IMR-90 (cell line): ENCODE results near the gene SSTR4. TPM values are rescaled to one million over a fixed set of nuclear protein-coding genes. Genes with fewer than 3 reads are reported as not detected.

ENCODE experiments used
- ATAC-seq: fragments of 200-7000 bp; cut with Tn5 transposase; 2 replicates; pipeline ENCODE4 v1.9.1; 2020; ENCODE audit warnings: low read depth, mild to moderate bottlenecking, moderate library complexity
- BruUV-seq: library from RNA; stranded (reverse); fragments of 400-500 nt; replicated peaks from 2 replicates; lab custom pipeline; 2021; lab: Mats Ljungman, UMichigan
- CTCF ChIA-PET: fragments of 300-600 bp; formaldehyde crosslinking; extraction: SDS; loops from one replicate; lab custom pipeline; 2021; ENCODE audit warnings: antibody characterized with exemption; lab: Yijun Ruan, JAX
- POLR2A ChIA-PET: fragments of 300-600 bp; sonication (Branson Sonifier 250); formaldehyde crosslinking; loops from one replicate; lab custom pipeline; 2022; ENCODE audit warnings: antibody characterized with exemption; ENCODE audit not compliant: unreplicated experiment; lab: Charles Lee
- DNase-seq: peaks from one replicate; pipeline ENCODE4 v3.0.0; 2013
- H2AFZ ChIP-seq: replicated peaks from 2 replicates; pipeline ENCODE3; 2013; ENCODE audit warnings: low read length, mild to moderate bottlenecking; ENCODE audit not compliant: poor library complexity
- H2AK5ac ChIP-seq: 2 replicates; pipeline ENCODE4 v1.6.1; 2013; ENCODE audit warnings: low read depth, low read length, inconsistent platforms
- H2AK9ac ChIP-seq: replicated peaks from 2 replicates; pipeline ENCODE3; 2013; ENCODE audit warnings: mild to moderate bottlenecking, low read depth, low read length, moderate library complexity; ENCODE audit not compliant: poor library complexity
- H2BK120ac ChIP-seq: 2 replicates; pipeline ENCODE4 v1.6.1; 2013; ENCODE audit warnings: low read depth, low read length, inconsistent platforms
- H2BK15ac ChIP-seq: 3 replicates; pipeline ENCODE4 v1.6.1; 2013; ENCODE audit warnings: low read depth, low read length, inconsistent platforms
- H2BK20ac ChIP-seq: 2 replicates; pipeline ENCODE4 v1.6.1; 2013; ENCODE audit warnings: low read depth, mild to moderate bottlenecking, inconsistent platforms, low read length, moderate library complexity
- H2BK5ac ChIP-seq: 2 replicates; pipeline ENCODE4 v1.6.1; 2013; ENCODE audit warnings: mild to moderate bottlenecking, low read depth, low read length, inconsistent platforms; ENCODE audit not compliant: poor library complexity, severe bottlenecking
- H3K14ac ChIP-seq: replicated peaks from 2 replicates; pipeline ENCODE4 v1.6.1; 2013; ENCODE audit warnings: low read depth, low read length, inconsistent platforms
- H3K18ac ChIP-seq: 2 replicates; pipeline ENCODE4 v1.6.1; 2013; ENCODE audit warnings: low read depth, low read length, control low read depth
- H3K23ac ChIP-seq: 2 replicates; pipeline ENCODE4 v1.6.1; 2013; ENCODE audit warnings: low read depth, low read length, inconsistent platforms
- H3K27ac ChIP-seq: 2 replicates; pipeline ENCODE4 v1.5.1; 2013; ENCODE audit warnings: mild to moderate bottlenecking, control low read depth, low read length; ENCODE audit not compliant: insufficient read depth
- H3K27me3 ChIP-seq: 2 replicates; pipeline ENCODE4 v1.6.1; 2013; ENCODE audit warnings: low read length; ENCODE audit not compliant: control insufficient read depth, insufficient read depth
- H3K36me3 ChIP-seq: 2 replicates; pipeline ENCODE4 v1.6.1; 2013; ENCODE audit warnings: low read length, mixed read lengths; ENCODE audit not compliant: control insufficient read depth, insufficient read depth
- H3K4ac ChIP-seq: 2 replicates; pipeline ENCODE4 v1.6.1; 2013; ENCODE audit warnings: low read depth, low read length, inconsistent platforms
- H3K4me1 ChIP-seq: 2 replicates; pipeline ENCODE4 v1.6.1; 2013; ENCODE audit warnings: low read length, mixed read lengths; ENCODE audit not compliant: control insufficient read depth, insufficient read depth
- H3K4me2 ChIP-seq: 2 replicates; pipeline ENCODE4 v1.6.1; 2013; ENCODE audit warnings: low read depth, mild to moderate bottlenecking, control low read depth, low read length, moderate library complexity
- H3K4me3 ChIP-seq: 2 replicates; pipeline ENCODE4 v1.5.1; 2013; ENCODE audit warnings: low read depth, mild to moderate bottlenecking, control low read depth, low read length, moderate library complexity; ENCODE audit not compliant: insufficient read depth
- H3K56ac ChIP-seq: 2 replicates; pipeline ENCODE4 v1.6.1; 2013; ENCODE audit warnings: low read length, inconsistent platforms; ENCODE audit not compliant: insufficient read depth; ENCODE audit errors: extremely low read depth
- H3K79me1 ChIP-seq, 2 experiments: 2 replicates each; pipeline ENCODE4 v1.6.1; 2013; ENCODE audit warnings: low read length in 2 of 2, inconsistent platforms in 1 of 2, low read depth in 1 of 2
- H3K9ac ChIP-seq: 2 replicates; pipeline ENCODE4 v1.6.1; 2013; ENCODE audit warnings: low read depth, low read length, control low read depth
- H3K9me1 ChIP-seq: 2 replicates; pipeline ENCODE4 v1.6.1; 2013; ENCODE audit warnings: low read length, inconsistent platforms; ENCODE audit not compliant: insufficient read depth
- H3K9me3 ChIP-seq: 2 replicates; pipeline ENCODE4 v1.6.1; 2013; ENCODE audit warnings: low read length; ENCODE audit not compliant: control insufficient read depth, insufficient read depth
- H4K20me1 ChIP-seq: 2 replicates; pipeline ENCODE4 v1.6.1; 2013; ENCODE audit warnings: low read length, inconsistent platforms; ENCODE audit not compliant: insufficient read depth
- H4K5ac ChIP-seq: 2 replicates; pipeline ENCODE4 v1.6.1; 2013; ENCODE audit warnings: mild to moderate bottlenecking, low read depth, low read length, control low read depth
- H4K8ac ChIP-seq, 2 experiments: 2 replicates each; pipeline ENCODE4 v1.6.1; 2013; ENCODE audit warnings: low read depth in 2 of 2, low read length in 2 of 2, control low read depth in 1 of 2, inconsistent platforms in 1 of 2
- H4K91ac ChIP-seq: 2 replicates; pipeline ENCODE4 v1.6.1; 2013; ENCODE audit warnings: low read depth, low read length, inconsistent platforms; ENCODE audit not compliant: insufficient read depth
- BHLHE40 ChIP-seq: fragments of 150-350 bp; IDR thresholded peaks from 2 replicates; pipeline ENCODE4 v1.6.1; 2016; ENCODE audit warnings: mild to moderate bottlenecking, low read depth, low read length
- CEBPB ChIP-seq: IDR thresholded peaks from 2 replicates; pipeline ENCODE4 v1.6.1; 2012; ENCODE audit warnings: low read depth, low read length, improper control_type of control experiment
- CHD1 ChIP-seq: IDR thresholded peaks from 2 replicates; pipeline ENCODE4 v1.6.1; 2012; ENCODE audit warnings: low read depth, low read length, improper control_type of control experiment
- FOS ChIP-seq: fragments of 150-350 bp; IDR thresholded peaks from 2 replicates; pipeline ENCODE4 v1.6.1; 2016; ENCODE audit warnings: low read depth, low read length
- MAFK ChIP-seq: IDR thresholded peaks from 2 replicates; pipeline ENCODE4 v1.6.1; 2012; ENCODE audit warnings: low read depth, low read length, improper control_type of control experiment
- MXI1 ChIP-seq: IDR thresholded peaks from 2 replicates; pipeline ENCODE4 v1.6.1; 2012; ENCODE audit warnings: low read depth, mild to moderate bottlenecking, low read length, moderate library complexity, borderline replicate concordance
- POLR2A ChIP-seq: IDR thresholded peaks from 2 replicates; pipeline ENCODE4 v1.6.1; 2012; ENCODE audit warnings: mild to moderate bottlenecking, low read depth, low read length
- RAD21 ChIP-seq: IDR thresholded peaks from 2 replicates; pipeline ENCODE4 v1.6.1; 2012; ENCODE audit warnings: low read length, improper control_type of control experiment
- RCOR1 ChIP-seq: IDR thresholded peaks from 2 replicates; pipeline ENCODE4 v1.6.1; 2012; ENCODE audit warnings: mild to moderate bottlenecking, low read length, improper control_type of control experiment; ENCODE audit not compliant: insufficient replicate concordance
- SMC3 ChIP-seq: fragments of 150-350 bp; IDR thresholded peaks from 2 replicates; pipeline ENCODE4 v1.6.1; 2016; ENCODE audit warnings: low read depth, mild to moderate bottlenecking, antibody characterized with exemption, low read length, moderate library complexity
- WGBS, 2 experiments: methylation state at CpG; one replicate each; pipeline versions ENCODE4 v1.1.5 to v1.1.7; 2013; ENCODE audit warnings: missing lambda C conversion rate in 2 of 2; ENCODE audit not compliant: insufficient read length in 1 of 2; ENCODE audit errors: extremely low coverage in 2 of 2; 5-methylcytosine and 5-hydroxymethylcytosine counted together
- dilution Hi-C: fragments of 300-500 bp; cut with HindIII; formaldehyde crosslinking; loops from one replicate; pipeline ENCODE4 v1.14.3; 2018; ENCODE audit warnings: low sequenced_read_pairs; ENCODE audit not compliant: unreplicated experiment
- in situ Hi-C: fragments of 300-500 bp; cut with MboI; formaldehyde crosslinking; loops from 3 replicates; pipeline ENCODE4 v1.14.3; 2019; ENCODE audit warnings: low sequenced_read_pairs, inconsistent platforms, mixed read lengths
- intact Hi-C: fragments of 100-400 bp; cut with micrococcal nuclease; formaldehyde crosslinking; loops from 2 replicates; pipeline ENCODE4 v1.10.0; 2022
- polyA plus RNA-seq, 3 experiments: library from polyadenylated mRNA; depleted of rRNA; stranded (reverse); fragments of >200 nt; gene quantifications; 2 replicates each; pipeline ENCODE4 v1.2.3, GENCODE V29; 2012; ENCODE audit warnings: low replicate concordance in 1 of 3
- total RNA-seq: library from RNA; depleted of rRNA; stranded (reverse); fragments of >200 nt; gene quantifications from 2 replicates; pipeline ENCODE4 v1.2.3, GENCODE V29; 2012
- TF ChIP-seq, protein P1 (sequence below): fragments of 150-350 bp; IDR thresholded peaks from 2 replicates; pipeline ENCODE4 v1.6.1; 2016; ENCODE audit warnings: low read depth, mild to moderate bottlenecking, low read length, moderate library complexity, borderline replicate concordance

SSTR4 gene
- total and polyA plus RNA-seq, 2 of the 4 experiments (the other 2 are of a cell fraction), result not detected

DNA sequence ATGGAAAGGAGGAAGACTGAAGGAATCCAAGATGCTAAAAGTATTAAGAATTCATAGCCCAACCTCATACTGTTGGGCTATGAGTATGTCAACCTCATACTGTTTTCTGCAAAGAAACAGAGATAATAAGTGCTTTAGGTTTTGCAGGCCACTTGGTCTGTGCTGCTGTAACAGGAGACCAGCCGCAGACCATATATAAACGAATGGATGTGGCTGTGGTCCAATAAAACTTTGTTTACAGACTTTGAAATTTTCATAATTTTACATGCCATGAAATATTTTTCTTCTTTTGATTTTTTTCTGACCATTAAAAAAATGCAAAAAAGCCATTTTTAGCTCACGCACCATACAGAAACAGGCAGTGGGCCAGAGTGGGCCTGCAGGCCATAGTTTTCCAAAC, 28.1 kb downstream of the SSTR4 start:
- no peaks in the 10 kb centered on the region for H3K36me3 ChIP-seq
- H3K4ac ChIP-seq, result no peak overlapping the region
- H3K4me1 ChIP-seq, result peaks cover 10% of the 10 kb centered on the region; the same call in 1 of the 2 replicates
- 0 out of 2 replicates have a peak, but pooled peaks cover 2% of the 10 kb centered on the region for H3K9me1 ChIP-seq
- in situ Hi-C loops, result no loop called here
- no CpG with 5 or more reads among the region's 3 CpGs for WGBS, 2 experiments
- ChIA-PET CTCF (interaction anchor here (1.2 kb wide), 1 partner anchor 277 kb away, joined by 3 read pairs; no protein-coding TSS in a partner anchor), POLR2A (no interaction called here)
- DNase-seq (no peak), ATAC-seq (no peak)
- H2AFZ ChIP-seq, result no peak overlapping the region
- no peak overlapping the region for H3K4me2 ChIP-seq
- no peaks in the 10 kb centered on the region for H3K79me1 ChIP-seq
- peaks cover 29% of the 10 kb centered on the region for H3K27me3 ChIP-seq
- H3K56ac ChIP-seq, result no peak overlapping the region
- dilution Hi-C loops, result no loop called here
- H4K8ac ChIP-seq, result no peak overlapping the region
- no peak overlapping the region for H2AK9ac ChIP-seq
- no peaks in the 10 kb centered on the region for H4K20me1 ChIP-seq
- BruUV-seq, result no TSS peak
- no peak overlapping the region for H4K91ac ChIP-seq
- no peak overlapping the region for H2AK5ac ChIP-seq
- no peaks in the 10 kb centered on the region for H3K9me3 ChIP-seq
- H2BK15ac ChIP-seq, result no peak overlapping the region
- no peak overlapping the region for H2BK120ac ChIP-seq
- no peak overlapping the region for H3K9ac ChIP-seq
- no peak overlapping the region for H3K4me3 ChIP-seq
- H3K27ac ChIP-seq, result no peak overlapping the region
- H2BK5ac ChIP-seq, result no peak overlapping the region
- H3K18ac ChIP-seq, result no peak overlapping the region
- no peak overlapping the region for H3K23ac ChIP-seq
- no peak overlapping the region for H3K14ac ChIP-seq
- TF ChIP-seq CEBPB (no peak), FOS (no peak), SMC3 (no peak), CHD1 (no peak), RAD21 (no peak), POLR2A (no peak), RCOR1 (no peak), MAFK (no peak), MXI1 (no peak), BHLHE40 (no peak)
- TF ChIP-seq, protein P1, sequence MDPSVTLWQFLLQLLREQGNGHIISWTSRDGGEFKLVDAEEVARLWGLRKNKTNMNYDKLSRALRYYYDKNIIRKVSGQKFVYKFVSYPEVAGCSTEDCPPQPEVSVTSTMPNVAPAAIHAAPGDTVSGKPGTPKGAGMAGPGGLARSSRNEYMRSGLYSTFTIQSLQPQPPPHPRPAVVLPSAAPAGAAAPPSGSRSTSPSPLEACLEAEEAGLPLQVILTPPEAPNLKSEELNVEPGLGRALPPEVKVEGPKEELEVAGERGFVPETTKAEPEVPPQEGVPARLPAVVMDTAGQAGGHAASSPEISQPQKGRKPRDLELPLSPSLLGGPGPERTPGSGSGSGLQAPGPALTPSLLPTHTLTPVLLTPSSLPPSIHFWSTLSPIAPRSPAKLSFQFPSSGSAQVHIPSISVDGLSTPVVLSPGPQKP, result no peak
- H4K5ac ChIP-seq, result no peak overlapping the region
- intact Hi-C loops, result loop anchor here (5.0 kb wide), 1 partner anchor 174 kb away; no protein-coding TSS in a partner anchor
- no peak overlapping the region for H2BK20ac ChIP-seq
